ENCODE measurements around the gene TENM4.

TENM4 gene

DNA sequence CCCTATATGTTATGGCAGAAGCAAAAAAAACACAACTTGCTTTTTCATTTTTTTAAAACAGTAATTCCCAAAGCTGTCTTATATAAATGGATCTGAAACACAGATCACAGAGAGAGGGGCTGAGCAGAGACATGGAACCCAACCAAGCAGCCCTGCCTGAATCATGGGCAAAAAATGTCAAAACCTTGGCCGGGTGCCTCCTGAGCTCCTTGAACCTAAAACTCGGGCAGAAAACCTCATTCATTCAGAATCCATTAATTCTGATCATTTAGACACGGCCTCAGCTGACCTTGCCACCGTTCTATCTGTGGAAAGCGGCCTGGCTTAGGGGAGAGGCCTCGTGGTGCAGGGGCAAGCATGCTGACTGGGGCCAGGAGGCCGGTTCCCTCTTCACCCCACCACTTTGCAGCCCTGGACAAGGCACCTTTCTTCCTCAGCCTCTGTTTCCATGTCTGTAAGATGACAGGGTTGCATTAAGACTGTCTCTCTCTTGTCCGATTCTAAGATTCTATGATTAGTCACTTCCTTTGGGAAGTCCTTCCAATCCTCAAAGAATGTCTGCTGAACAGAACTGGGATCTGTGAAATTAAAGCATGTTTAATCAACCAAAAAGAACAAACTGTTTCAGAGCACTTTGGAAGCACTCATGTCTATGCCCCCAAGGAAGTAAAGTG lies 26.0 kb downstream of the TENM4 start:
- no peak overlapping the region for H3K9ac ChIP-seq (ENCODE audit: low read depth, low read length)
- H3K4me1 ChIP-seq (ENCODE audit: control insufficient read depth, insufficient read depth, low read length), result no peaks in the 10 kb centered on the region
- no peak overlapping the region for H3K4me3 ChIP-seq (ENCODE audit: low read depth, low read length)

GRCh38 chr11:79414041-79414440 lies 26.8 kb downstream of the TENM4 start:
- H3K27me3 ChIP-seq (ENCODE audit: control insufficient read depth, insufficient read depth, low read length), result no peaks in the 10 kb centered on the region
- no peaks in the 10 kb centered on the region for H3K4me1 ChIP-seq (ENCODE audit: control insufficient read depth, insufficient read depth, low read length)
- no peak overlapping the region for H3K4me3 ChIP-seq (ENCODE audit: low read depth, low read length)
- H3K9ac ChIP-seq (ENCODE audit: low read depth, low read length), result no peak overlapping the region
- no peaks in the 10 kb centered on the region for H3K9me3 ChIP-seq (ENCODE audit: control insufficient read depth, insufficient read depth, low read length)
- no peaks in the 10 kb centered on the region for H3K36me3 ChIP-seq (ENCODE audit: control insufficient read depth, insufficient read depth, low read length)

More for the DNA sequence above, 26.0 kb downstream of the TENM4 start:
- no peaks in the 10 kb centered on the region for H3K36me3 ChIP-seq (ENCODE audit: control insufficient read depth, insufficient read depth, low read length)
- H3K9me3 ChIP-seq (ENCODE audit: control insufficient read depth, insufficient read depth, low read length), result no peaks in the 10 kb centered on the region
- H3K27me3 ChIP-seq (ENCODE audit: control insufficient read depth, insufficient read depth, low read length), result no peaks in the 10 kb centered on the region

DNA sequence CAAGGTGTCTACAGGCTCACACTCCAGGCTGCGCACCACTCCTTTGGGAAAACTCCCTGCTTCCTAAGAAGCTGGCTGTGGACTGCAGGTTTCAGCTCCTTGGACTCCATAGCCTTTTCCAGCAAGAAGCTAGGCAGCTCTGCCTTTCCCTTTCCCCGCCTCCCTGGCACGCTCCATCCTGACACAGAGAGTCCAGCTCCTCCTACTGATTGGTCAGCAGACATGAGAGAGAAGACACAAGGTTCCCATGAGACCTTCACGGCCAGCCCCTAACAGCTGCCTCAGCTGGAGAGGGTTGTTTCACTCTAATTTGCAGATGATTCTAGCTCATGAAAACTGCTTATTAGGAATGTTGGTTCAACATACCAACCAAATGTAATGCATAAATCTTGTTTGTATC lies 27.6 kb downstream of the TENM4 start:
- Histone ChIP-seq H3K4me1 (ENCODE audit: control insufficient read depth, insufficient read depth, low read length) (no peaks in the 10 kb centered on the region), H3K4me3 (ENCODE audit: low read depth, low read length) (no peak overlapping the region), H3K9me3 (ENCODE audit: control insufficient read depth, insufficient read depth, low read length) (no peaks in the 10 kb centered on the region), H3K9ac (ENCODE audit: low read depth, low read length) (no peak overlapping the region), H3K27me3 (ENCODE audit: control insufficient read depth, insufficient read depth, low read length) (no peaks in the 10 kb centered on the region), H3K36me3 (ENCODE audit: control insufficient read depth, insufficient read depth, low read length) (no peaks in the 10 kb centered on the region)

DNA sequence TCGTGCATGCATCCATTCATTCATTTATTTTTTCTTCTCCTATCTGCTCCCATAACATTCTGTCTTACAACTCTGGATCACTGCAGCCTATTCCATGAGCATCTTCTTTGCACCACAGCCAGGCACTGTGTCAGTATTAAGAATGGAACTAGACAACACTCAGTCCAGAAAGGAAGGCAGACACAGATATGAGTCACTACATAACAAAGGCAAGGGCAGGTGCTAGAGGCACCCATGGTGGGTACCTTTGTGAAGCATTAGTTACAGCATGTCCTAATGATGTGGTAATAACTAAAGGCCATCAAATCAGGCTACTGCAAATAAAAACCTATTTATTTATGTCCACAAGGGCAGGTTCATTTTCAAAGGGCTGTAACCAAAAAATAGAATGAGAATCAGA lies 28.1 kb downstream of the TENM4 start:
- H3K9me3 ChIP-seq (ENCODE audit: control insufficient read depth, insufficient read depth, low read length), result no peaks in the 10 kb centered on the region
- H3K27me3 ChIP-seq (ENCODE audit: control insufficient read depth, insufficient read depth, low read length), result no peaks in the 10 kb centered on the region
- no peaks in the 10 kb centered on the region for H3K36me3 ChIP-seq (ENCODE audit: control insufficient read depth, insufficient read depth, low read length)
- no peaks in the 10 kb centered on the region for H3K4me1 ChIP-seq (ENCODE audit: control insufficient read depth, insufficient read depth, low read length)
- no peak overlapping the region for H3K9ac ChIP-seq (ENCODE audit: low read depth, low read length)
- no peak overlapping the region for H3K4me3 ChIP-seq (ENCODE audit: low read depth, low read length)

DNA sequence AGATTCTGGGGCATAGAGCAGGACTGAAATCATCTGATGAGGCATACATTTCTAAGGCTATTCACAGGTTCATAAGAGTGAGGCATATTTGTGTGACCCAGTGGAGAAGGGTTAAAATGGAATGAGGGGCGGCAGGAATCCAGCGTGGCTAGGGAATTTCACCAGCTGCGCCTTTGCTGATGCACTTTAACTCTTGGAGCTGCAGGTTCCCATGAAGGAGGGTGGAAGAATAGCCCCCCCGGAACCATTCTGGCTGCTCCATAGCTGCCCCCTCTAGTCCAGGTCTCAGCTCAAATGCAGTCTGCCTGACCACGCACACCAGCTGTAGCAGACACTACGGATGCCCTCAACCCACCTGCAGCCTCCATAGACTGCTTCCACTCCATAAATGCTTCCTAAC lies 31.5 kb downstream of the TENM4 start:
- Histone ChIP-seq H3K9me3 (ENCODE audit: control insufficient read depth, insufficient read depth, low read length) (no peaks in the 10 kb centered on the region), H3K4me3 (ENCODE audit: low read depth, low read length) (no peak overlapping the region), H3K4me1 (ENCODE audit: control insufficient read depth, insufficient read depth, low read length) (peaks cover 2% of the 10 kb centered on the region), H3K9ac (ENCODE audit: low read depth, low read length) (no peak overlapping the region), H3K36me3 (ENCODE audit: control insufficient read depth, insufficient read depth, low read length) (no peaks in the 10 kb centered on the region), H3K27me3 (ENCODE audit: control insufficient read depth, insufficient read depth, low read length) (no peaks in the 10 kb centered on the region)

- H3K36me3 ChIP-seq (ENCODE audit: control insufficient read depth, insufficient read depth, low read length), result no peaks in the 10 kb centered on the region
- no peak overlapping the region for H3K9ac ChIP-seq (ENCODE audit: low read depth, low read length)
- H3K4me3 ChIP-seq (ENCODE audit: low read depth, low read length), result no peak overlapping the region
- H3K27me3 ChIP-seq (ENCODE audit: control insufficient read depth, insufficient read depth, low read length), result no peaks in the 10 kb centered on the region
- no peaks in the 10 kb centered on the region for H3K9me3 ChIP-seq (ENCODE audit: control insufficient read depth, insufficient read depth, low read length)
- H3K4me1 ChIP-seq (ENCODE audit: control insufficient read depth, insufficient read depth, low read length), result peaks cover 2% of the 10 kb centered on the region
Observed at GRCh38 chr11:79406376-79406775, 34.5 kb downstream of the TENM4 start.

DNA sequence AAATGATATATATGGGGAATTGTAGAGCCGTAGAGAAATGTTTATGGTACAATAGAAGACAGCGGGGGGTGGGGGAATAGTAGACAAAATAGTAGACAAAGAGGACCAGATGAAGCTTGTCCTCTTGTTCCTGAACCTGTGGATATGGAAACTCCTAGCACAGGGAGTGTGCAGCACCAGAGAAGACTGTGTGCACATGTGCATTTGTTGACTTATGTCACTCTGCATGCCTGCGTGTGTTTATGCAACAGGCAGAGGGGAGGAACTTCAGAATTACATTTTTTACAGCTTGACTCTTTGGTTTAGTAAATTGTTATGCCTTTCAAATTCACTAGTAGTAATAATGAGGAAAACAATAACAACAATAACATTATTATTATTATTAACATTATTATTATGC lies 36.0 kb downstream of the TENM4 start:
- no peak overlapping the region for H3K4me3 ChIP-seq (ENCODE audit: low read depth, low read length)
- no peaks in the 10 kb centered on the region for H3K36me3 ChIP-seq (ENCODE audit: control insufficient read depth, insufficient read depth, low read length)
- H3K4me1 ChIP-seq (ENCODE audit: control insufficient read depth, insufficient read depth, low read length), result peaks cover 2% of the 10 kb centered on the region
- H3K27me3 ChIP-seq (ENCODE audit: control insufficient read depth, insufficient read depth, low read length), result no peaks in the 10 kb centered on the region
- H3K9me3 ChIP-seq (ENCODE audit: control insufficient read depth, insufficient read depth, low read length), result no peaks in the 10 kb centered on the region
- no peak overlapping the region for H3K9ac ChIP-seq (ENCODE audit: low read depth, low read length)

GRCh38 chr11:79404325-79404724 lies 36.5 kb downstream of the TENM4 start:
- Histone ChIP-seq H3K4me1 (ENCODE audit: control insufficient read depth, insufficient read depth, low read length) (peaks cover 2% of the 10 kb centered on the region), H3K4me3 (ENCODE audit: low read depth, low read length) (no peak overlapping the region), H3K9me3 (ENCODE audit: control insufficient read depth, insufficient read depth, low read length) (no peaks in the 10 kb centered on the region), H3K9ac (ENCODE audit: low read depth, low read length) (no peak overlapping the region), H3K27me3 (ENCODE audit: control insufficient read depth, insufficient read depth, low read length) (no peaks in the 10 kb centered on the region), H3K36me3 (ENCODE audit: control insufficient read depth, insufficient read depth, low read length) (no peaks in the 10 kb centered on the region)

- H3K4me3 ChIP-seq (ENCODE audit: low read depth, low read length), result no peak overlapping the region
- H3K9me3 ChIP-seq (ENCODE audit: control insufficient read depth, insufficient read depth, low read length), result no peaks in the 10 kb centered on the region
- no peaks in the 10 kb centered on the region for H3K27me3 ChIP-seq (ENCODE audit: control insufficient read depth, insufficient read depth, low read length)
- H3K36me3 ChIP-seq (ENCODE audit: control insufficient read depth, insufficient read depth, low read length), result no peaks in the 10 kb centered on the region
- H3K9ac ChIP-seq (ENCODE audit: low read depth, low read length), result no peak overlapping the region
- peaks cover 2% of the 10 kb centered on the region for H3K4me1 ChIP-seq (ENCODE audit: control insufficient read depth, insufficient read depth, low read length)
Observed at GRCh38 chr11:79403839-79404238, 37.0 kb downstream of the TENM4 start.

GRCh38 chr11:79402912-79403311 lies 37.9 kb downstream of the TENM4 start:
- no peak overlapping the region for H3K4me3 ChIP-seq (ENCODE audit: low read depth, low read length)
- H3K36me3 ChIP-seq (ENCODE audit: control insufficient read depth, insufficient read depth, low read length), result no peaks in the 10 kb centered on the region
- H3K27me3 ChIP-seq (ENCODE audit: control insufficient read depth, insufficient read depth, low read length), result no peaks in the 10 kb centered on the region
- H3K9ac ChIP-seq (ENCODE audit: low read depth, low read length), result no peak overlapping the region
- no peaks in the 10 kb centered on the region for H3K9me3 ChIP-seq (ENCODE audit: control insufficient read depth, insufficient read depth, low read length)
- H3K4me1 ChIP-seq (ENCODE audit: control insufficient read depth, insufficient read depth, low read length), result peaks cover 2% of the 10 kb centered on the region

DNA sequence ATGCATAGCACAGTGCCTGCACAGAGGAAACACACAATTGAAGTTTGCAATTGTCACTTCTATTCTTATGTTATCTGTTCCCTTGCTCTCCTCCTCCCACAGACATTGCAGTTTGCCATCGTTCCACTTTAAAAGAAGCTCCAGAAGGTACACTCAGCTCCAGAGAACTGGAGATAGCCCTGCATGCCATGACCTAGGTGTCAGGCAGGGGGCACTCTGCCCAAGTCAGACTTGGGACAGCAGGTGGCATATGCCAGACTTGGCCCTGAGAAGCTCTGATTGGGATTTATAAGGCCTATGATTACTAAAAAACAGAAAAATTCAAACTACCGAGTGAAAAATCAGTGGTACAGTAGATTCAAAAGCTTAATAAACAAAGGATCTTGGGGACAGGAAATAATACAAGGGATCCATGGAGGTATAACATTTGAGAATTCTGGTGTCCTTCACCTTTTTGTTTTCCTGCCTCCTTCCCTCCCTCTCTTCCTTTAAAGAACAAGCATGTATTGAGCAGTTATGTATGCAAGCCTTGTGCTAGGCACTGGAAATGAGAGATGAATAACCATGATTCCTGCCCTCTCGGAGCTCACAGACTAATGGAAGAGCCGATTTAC lies 40.0 kb downstream of the TENM4 start:
- Histone ChIP-seq H3K9me3 (ENCODE audit: control insufficient read depth, insufficient read depth, low read length) (no peaks in the 10 kb centered on the region), H3K4me3 (ENCODE audit: low read depth, low read length) (no peak overlapping the region), H3K27me3 (ENCODE audit: control insufficient read depth, insufficient read depth, low read length) (no peaks in the 10 kb centered on the region), H3K36me3 (ENCODE audit: control insufficient read depth, insufficient read depth, low read length) (no peaks in the 10 kb centered on the region), H3K4me1 (ENCODE audit: control insufficient read depth, insufficient read depth, low read length) (no peaks in the 10 kb centered on the region), H3K9ac (ENCODE audit: low read depth, low read length) (no peak overlapping the region)

GRCh38 chr11:79400206-79400605 lies 40.6 kb downstream of the TENM4 start:
- Histone ChIP-seq H3K4me1 (ENCODE audit: control insufficient read depth, insufficient read depth, low read length) (no peaks in the 10 kb centered on the region), H3K9ac (ENCODE audit: low read depth, low read length) (no peak overlapping the region), H3K4me3 (ENCODE audit: low read depth, low read length) (no peak overlapping the region), H3K27me3 (ENCODE audit: control insufficient read depth, insufficient read depth, low read length) (no peaks in the 10 kb centered on the region), H3K9me3 (ENCODE audit: control insufficient read depth, insufficient read depth, low read length) (no peaks in the 10 kb centered on the region), H3K36me3 (ENCODE audit: control insufficient read depth, insufficient read depth, low read length) (no peaks in the 10 kb centered on the region)

All from iPS-15b (cell line).